Measurements from ENCODE around the gene CHST6.
"Not testable (repeated sequence)": the region's sequence is repeated elsewhere in the genome, so short reads cannot be mapped to it uniquely, and the experiment has no call there.

Gene CHST6

DNA sequence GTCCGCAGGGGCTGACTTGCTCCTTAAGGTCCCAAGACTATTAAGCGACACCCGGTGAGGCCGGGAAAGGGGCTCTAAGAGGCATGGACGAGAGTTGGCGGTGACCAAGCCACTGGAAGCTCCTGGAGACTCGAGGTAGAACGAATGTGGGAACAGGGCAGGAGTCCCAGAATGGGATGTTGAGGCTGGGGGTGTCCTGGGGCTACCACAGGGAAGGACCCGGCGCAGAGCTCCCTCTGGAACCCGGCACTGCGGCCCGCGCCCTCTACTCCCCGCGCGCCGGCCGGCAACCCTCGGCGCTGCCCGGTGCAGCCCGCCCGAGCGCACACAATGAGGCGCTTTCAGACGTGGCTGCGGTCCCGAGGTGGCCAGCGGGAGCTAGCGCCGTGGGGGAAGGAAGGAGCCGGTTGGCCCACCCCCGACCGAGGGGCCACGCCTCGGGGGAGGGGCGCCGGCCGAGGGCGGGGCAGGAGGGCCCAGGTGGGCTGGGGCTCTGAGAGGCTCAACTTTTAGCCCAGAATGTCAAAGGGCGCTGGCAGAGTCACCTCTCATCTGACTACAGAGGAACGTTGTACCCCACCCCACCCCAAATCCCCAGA lies at the start of gene CHST6:
CHST6 (minus strand) TSS at position 366 of the 599 bp plus-strand sequence. CDS start 15,613 bp downstream, outside the sequence.
- in situ Hi-C loops (cut with HindIII; ENCODE audit: low sequenced_read_pairs): no loop called here

- in situ Hi-C loops (cut with HindIII; ENCODE audit: low sequenced_read_pairs): not testable (repeated sequence)
Measured at GRCh38 chr16:75542462-75542861, 47.2 kb upstream of the CHST6 start.

DNA sequence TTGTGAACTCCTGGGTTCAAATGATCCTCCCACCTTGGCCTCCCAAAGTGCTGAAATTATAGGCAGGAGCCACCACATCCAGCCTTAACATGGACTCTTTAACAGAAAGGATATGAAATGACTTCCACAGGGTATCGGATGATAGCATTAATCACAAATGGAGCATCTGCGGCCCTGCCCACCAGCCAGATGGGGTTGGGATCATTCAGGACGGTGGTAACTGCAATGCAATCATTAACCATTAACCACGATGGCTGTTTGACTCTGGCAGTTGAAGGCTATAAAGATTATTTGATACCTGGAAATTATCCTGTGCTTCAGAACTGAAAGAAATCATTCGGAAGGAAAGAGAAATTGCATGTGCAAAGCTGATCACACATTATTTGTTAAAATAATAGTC lies 46.0 kb upstream of the CHST6 start:
- in situ Hi-C loops (cut with HindIII; ENCODE audit: low sequenced_read_pairs): no loop called here

DNA sequence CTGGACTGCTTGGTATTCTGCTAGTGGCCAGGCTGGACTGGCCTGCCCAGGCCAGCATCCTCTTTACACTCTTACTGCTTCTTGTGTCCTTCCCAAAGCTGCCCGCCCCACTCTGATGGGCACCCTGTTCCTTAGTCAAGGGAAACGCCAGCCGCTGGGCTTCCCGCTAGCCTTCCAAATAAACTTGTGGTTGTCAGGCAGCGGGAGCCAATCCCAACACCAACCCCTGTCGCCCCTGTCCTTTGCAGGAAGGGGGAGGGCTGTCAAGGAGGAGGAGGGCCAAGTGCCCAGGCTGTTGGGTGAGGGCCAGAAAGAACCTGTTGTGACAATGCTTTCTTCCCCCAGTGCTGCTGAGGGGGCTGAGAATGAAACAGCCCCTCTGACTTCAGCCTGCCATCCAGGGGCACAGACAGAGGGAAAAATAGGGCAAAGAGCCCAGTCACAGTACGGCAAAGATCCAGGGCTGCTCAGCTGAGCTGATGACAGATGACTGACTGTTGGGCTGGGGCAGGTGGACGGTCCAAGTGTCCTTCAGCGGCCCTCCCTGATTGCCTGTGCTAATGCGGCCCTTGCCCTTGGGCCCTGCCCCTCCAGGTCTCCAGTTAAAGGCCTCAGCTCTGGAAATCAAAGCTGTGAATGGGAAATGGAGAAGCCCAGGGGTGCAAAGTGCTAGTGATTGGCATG lies 43.8 kb upstream of the CHST6 start:
- in situ Hi-C loops (cut with HindIII; ENCODE audit: low sequenced_read_pairs): not testable (repeated sequence)

- in situ Hi-C loops (cut with HindIII; ENCODE audit: low sequenced_read_pairs): no loop called here
Measured at GRCh38 chr16:75537776-75538175, 42.5 kb upstream of the CHST6 start.

GRCh38 chr16:75535901-75536300 lies 40.7 kb upstream of the CHST6 start, which contains the start of gene CHST5:
CHST5 (minus strand) TSS chr16:75536108; CDS start chr16:75530384, 5,724 bp downstream.
- in situ Hi-C loops (cut with HindIII; ENCODE audit: low sequenced_read_pairs): no loop called here

DNA sequence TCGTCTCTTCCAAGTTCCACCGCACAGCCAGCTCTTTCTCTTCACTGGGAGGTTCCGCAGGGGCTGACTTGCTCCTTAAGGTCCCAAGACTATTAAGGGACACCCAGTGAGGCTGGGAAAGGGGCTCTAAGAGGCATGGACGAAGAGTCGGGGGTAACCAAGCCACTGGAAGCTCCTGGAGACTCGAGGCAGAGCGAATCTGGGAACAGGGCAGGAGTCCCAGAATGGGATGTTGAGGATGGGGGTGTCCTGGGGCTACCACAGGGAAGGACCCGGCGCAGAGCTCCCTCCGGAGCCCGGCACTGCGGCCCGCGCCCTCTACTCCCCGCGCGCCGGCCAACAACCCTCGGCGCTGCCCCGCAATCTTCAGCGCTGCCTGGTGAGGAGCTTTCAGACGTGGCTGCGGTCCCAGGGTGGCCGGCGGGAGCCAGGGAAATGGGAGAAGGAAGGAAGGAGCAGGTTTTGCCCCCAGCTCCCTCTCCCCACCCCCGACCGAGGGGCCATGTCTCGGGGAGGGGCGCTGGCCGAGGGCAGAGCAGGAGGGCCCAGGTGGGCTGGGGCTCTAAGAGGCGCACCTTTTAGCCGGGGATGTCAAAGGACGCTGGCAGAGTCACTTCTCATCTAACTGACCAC lies 40.1 kb upstream of the CHST6 start:
- in situ Hi-C loops (cut with HindIII; ENCODE audit: low sequenced_read_pairs): no loop called here

DNA sequence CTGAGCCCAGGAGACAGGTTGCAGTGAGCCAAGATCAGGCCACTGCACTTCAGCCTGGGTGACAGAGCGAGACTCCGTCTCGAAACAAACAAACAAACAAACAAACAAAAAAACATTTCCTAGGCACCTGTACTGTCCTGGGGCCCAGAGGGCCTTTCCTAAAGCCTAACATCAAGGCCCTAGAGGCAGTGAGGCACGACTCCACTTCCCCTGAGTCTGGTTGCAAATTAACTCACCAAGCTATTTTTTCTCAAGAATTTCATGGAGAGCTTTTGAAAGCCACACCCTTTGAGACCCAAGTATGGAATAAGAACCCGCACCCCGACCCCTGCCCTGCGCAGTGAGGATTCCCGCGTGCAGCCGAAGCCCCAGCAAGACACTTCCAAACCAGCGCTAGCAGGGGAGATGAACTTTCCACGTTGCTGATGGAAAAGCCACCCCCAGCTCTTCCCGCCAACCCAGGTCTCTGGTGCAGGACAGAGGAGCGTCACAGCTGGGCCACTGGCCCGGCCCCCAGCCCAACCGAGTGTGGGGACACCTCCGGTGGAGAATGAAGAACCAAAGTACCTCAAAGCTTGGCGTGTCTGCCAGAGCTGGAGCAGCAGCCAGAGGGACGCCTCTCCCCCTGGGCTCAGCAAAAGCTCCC lies 39.4 kb upstream of the CHST6 start:
- in situ Hi-C loops (cut with HindIII; ENCODE audit: low sequenced_read_pairs): no loop called here

- in situ Hi-C loops (cut with HindIII; ENCODE audit: low sequenced_read_pairs): no loop called here
Measured at GRCh38 chr16:75532791-75533190, 37.5 kb upstream of the CHST6 start.

DNA sequence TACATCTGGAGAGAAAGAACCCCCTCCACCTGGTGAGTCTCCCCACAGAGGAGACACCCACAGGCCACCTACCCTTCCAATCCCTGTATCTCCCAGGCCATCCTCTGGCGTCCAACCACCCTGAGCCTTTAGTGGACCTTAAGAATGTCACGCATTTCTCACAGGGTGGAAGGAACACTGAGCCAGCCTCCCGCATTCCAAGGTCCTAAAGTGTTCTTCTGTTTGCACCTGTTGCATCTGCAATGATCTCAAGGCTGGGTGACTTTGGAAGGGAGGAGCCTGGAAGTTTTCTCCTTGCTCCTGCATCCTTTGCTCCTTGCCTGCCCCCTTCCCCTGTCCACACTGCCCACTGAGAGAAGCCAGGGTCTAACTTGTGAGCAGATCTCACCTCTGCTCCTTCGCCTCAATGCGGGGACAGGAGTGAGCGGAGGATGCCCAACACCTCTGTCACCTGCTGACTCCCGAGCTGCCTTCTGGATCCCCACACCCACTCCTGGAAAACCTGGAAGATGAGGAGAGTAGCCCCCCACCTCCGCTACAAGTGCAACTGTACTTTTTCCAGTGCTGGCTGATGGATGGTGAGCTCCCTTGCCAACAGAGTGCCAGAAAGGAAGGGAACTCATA lies 37.0 kb upstream of the CHST6 start:
- in situ Hi-C loops (cut with HindIII; ENCODE audit: low sequenced_read_pairs): no loop called here

GRCh38 chr16:75529959-75530358 lies 34.7 kb upstream of the CHST6 start:
- in situ Hi-C loops (cut with HindIII; ENCODE audit: low sequenced_read_pairs): no loop called here

DNA sequence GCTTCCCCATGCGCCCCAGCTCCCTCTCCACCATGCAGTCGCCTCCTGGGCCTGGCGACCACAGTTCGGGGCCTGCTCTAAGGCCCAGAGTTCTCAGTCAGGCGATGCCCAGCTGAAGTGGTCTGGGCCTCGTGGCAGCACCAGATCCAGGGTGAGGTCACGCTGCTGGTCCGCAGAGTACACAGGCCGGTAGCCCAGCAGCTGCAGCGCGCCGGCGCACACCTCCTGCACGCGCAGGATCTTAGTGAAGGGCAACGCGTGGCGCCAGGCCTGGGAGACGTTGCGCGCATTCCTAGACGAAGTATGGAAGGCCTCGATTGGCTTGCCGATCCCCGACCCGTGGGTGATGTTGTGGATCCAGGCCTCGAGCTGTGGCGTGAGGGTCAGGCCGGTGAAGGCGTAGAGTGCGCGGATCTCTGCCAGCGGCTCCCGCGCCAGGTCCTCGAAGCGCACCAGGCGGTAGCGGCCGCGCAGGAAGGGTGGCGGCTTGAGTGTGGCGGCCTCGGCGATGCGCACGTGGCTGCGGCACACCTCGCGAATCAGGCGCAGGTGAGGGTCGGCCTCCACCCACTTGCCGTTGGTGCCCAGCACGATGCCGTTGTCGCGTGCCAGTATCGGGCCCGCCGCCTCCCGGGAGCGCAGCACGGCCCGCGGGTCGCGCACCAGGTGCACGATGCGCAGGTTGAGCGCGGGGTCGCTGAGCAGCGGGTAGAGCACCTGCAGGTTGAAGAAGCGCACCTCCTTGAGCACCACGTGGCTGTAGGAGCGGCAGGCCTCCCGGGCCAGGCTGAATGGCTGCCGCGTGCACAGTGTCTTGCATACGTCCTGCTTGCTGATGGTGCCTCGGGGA lies 34.0 kb upstream of the CHST6 start:
- in situ Hi-C loops (cut with HindIII; ENCODE audit: low sequenced_read_pairs): no loop called here

- in situ Hi-C loops (cut with HindIII; ENCODE audit: low sequenced_read_pairs): no loop called here
Measured at GRCh38 chr16:75527825-75528299, 32.6 kb upstream of the CHST6 start.

GRCh38 chr16:75526032-75526790 lies 31.0 kb upstream of the CHST6 start:
- in situ Hi-C loops (cut with HindIII; ENCODE audit: low sequenced_read_pairs): no loop called here

GRCh38 chr16:75519175-75519574 lies 23.9 kb upstream of the CHST6 start:
- in situ Hi-C loops (cut with HindIII; ENCODE audit: low sequenced_read_pairs): no loop called here

DNA sequence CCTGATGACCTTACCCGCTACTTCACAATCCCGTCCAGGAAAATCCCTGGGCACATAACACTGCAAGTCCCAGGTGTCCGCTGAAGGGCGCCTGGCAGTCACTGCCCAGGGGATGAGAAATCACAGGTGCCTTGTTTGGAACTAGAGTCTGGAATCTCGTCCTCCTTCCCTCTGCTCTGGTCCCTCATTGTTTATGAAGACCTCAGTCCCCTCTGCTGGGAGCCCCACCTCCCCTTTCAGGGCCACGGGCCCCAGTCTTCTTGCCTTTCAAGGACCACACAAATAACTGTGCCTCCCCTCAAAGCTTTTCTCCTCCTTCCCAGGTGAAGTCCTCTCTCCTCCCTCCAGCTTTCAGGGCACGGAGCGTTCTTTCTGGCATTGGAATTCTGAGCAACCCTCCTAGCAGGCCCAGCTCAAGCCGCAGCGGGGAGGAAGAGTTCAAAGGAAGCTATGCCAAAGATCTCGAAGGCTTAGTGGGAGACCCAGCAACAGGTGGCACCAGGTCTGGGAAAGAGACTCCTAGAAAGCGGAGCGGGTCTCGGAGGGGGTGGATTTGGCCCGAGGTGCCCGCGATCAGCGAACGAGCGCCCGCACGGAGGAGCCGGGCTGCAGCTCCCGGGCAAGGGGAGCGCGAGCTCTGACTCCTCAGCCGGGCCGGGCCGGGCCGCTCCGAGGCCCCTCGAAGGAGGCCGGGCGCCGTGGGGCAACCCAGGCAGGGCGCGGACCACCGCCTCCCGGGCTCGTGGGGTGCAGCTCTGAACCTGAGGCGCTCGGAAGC lies 21.1 kb upstream of the CHST6 start:
- in situ Hi-C loops (cut with HindIII; ENCODE audit: low sequenced_read_pairs): not testable (repeated sequence)

DNA sequence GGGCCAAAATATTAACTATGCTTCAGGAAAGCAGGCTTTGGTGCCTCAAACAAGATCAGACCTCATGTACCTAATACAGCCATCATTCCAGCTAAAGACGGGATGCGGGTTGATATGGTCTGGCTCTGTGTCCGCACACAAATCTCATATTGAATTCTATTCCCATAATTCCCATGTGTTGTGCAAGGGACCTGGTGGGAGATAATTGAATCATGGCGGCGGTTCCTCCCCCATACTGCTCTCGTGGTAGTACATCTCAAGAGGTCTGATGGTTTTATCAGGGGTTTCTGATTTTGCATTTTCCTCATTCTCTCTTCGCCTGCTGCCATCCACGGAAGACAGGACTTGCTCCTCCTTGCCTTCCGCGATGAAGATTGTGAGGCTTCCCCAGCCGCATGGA lies 19.1 kb upstream of the CHST6 start:
- in situ Hi-C loops (cut with HindIII; ENCODE audit: low sequenced_read_pairs): no loop called here

- in situ Hi-C loops (cut with HindIII; ENCODE audit: low sequenced_read_pairs): no loop called here
Measured at GRCh38 chr16:75506574-75506973, 11.3 kb upstream of the CHST6 start.

- in situ Hi-C loops (cut with HindIII; ENCODE audit: low sequenced_read_pairs): no loop called here
Measured at GRCh38 chr16:75506107-75506506, 10.9 kb upstream of the CHST6 start.
